PFSK-1 (cell line): ENCODE measurements around the gene ROBO4.

Experiments used
- FOXP2 ChIP-seq: optimal IDR thresholded peaks from 2 replicates; pipeline ENCODE3; 2011; ENCODE audit warnings: borderline replicate concordance, control low read depth, inconsistent platforms; ENCODE audit not compliant: insufficient read depth; ENCODE audit errors: extremely low read length, extremely low read depth
- POLR2AphosphoS5 ChIP-seq: IDR thresholded peaks from 2 replicates; pipeline ENCODE4 v1.6.1; 2012; ENCODE audit warnings: low read depth, mild to moderate bottlenecking, control low read depth, low read length, moderate library complexity
- REST ChIP-seq, 2 experiments: IDR thresholded peaks; 2 replicates each; pipeline versions ENCODE4 v1.6.1 to v1.8.0; 2011 to 2012; ENCODE audit warnings: low read depth in 2 of 2, low read length in 2 of 2, control low read depth in 1 of 2, inconsistent platforms in 1 of 2, mild to moderate bottlenecking in 1 of 2, moderate library complexity in 1 of 2; ENCODE audit not compliant: insufficient read depth in 1 of 2
- SIN3A ChIP-seq: IDR thresholded peaks from 2 replicates; pipeline ENCODE4 v1.6.1; 2012; ENCODE audit warnings: mild to moderate bottlenecking, low read length, moderate library complexity, borderline replicate concordance; ENCODE audit not compliant: insufficient read depth
- TAF1 ChIP-seq: IDR thresholded peaks from 2 replicates; pipeline ENCODE4 v1.6.1; 2012; ENCODE audit warnings: low read length, control low read depth, borderline replicate concordance; ENCODE audit not compliant: insufficient read depth

ROBO4 gene

DNA sequence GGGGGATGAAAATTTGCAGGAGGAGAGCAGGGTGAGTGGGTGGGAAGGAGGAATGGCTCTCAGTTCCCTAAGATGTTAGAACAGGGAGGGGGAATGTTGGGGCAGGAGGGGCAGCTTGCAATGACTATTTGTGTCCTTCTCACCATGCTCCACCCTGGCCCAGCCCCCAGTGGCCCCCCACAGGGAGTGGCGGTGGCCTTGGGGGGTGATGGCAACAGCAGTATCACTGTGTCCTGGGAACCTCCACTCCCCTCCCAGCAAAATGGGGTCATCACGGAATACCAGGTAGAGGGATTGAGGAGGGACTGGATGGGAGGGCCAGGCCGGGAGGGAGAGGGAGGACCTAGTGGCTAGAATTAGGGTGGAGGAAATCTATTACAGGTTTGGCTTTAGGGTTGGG, 22.3 kb downstream of the ROBO4 start:
- no peak for TF ChIP-seq SIN3A
- no peak for TF ChIP-seq TAF1
- no peak for TF ChIP-seq FOXP2
- TF ChIP-seq POLR2AphosphoS5 = no peak
- no peak for TF ChIP-seq REST (IDR thresholded peaks at IDR 0.05; ENCODE audit: insufficient read depth in 1 of 2, low read depth in 2 of 2, low read length in 2 of 2)

GRCh38 chr11:124874571-124875255, 23.0 kb downstream of the ROBO4 start:
- TF ChIP-seq SIN3A (no peak), TAF1 (no peak), POLR2AphosphoS5 (no peak), REST (IDR thresholded peaks at IDR 0.05; ENCODE audit: insufficient read depth in 1 of 2, low read depth in 2 of 2, low read length in 2 of 2) (no peak), FOXP2 (no peak)

- TF ChIP-seq POLR2AphosphoS5 (no peak), FOXP2 (no peak), REST (IDR thresholded peaks at IDR 0.05; ENCODE audit: insufficient read depth in 1 of 2, low read depth in 2 of 2, low read length in 2 of 2) (no peak), SIN3A (no peak), TAF1 (no peak)
These were observed 23.7 kb downstream of the ROBO4 start for GRCh38 chr11:124873951-124874350.

- TF ChIP-seq TAF1 = no peak
- no peak for TF ChIP-seq SIN3A
- no peak for TF ChIP-seq FOXP2
- TF ChIP-seq POLR2AphosphoS5 = no peak
- no peak for TF ChIP-seq REST (IDR thresholded peaks at IDR 0.05; ENCODE audit: insufficient read depth in 1 of 2, low read depth in 2 of 2, low read length in 2 of 2)
These were observed 24.9 kb downstream of the ROBO4 start for GRCh38 chr11:124872741-124873140.

- TF ChIP-seq FOXP2 (no peak), TAF1 (no peak), POLR2AphosphoS5 (no peak), REST (IDR thresholded peaks at IDR 0.05; ENCODE audit: insufficient read depth in 1 of 2, low read depth in 2 of 2, low read length in 2 of 2) (no peak), SIN3A (no peak)
These were observed 25.4 kb downstream of the ROBO4 start for GRCh38 chr11:124872280-124872679.
